ENCODE data around the gene ANKRD6. TPM values are rescaled to one million over a fixed set of nuclear protein-coding genes. Genes with fewer than 3 reads are reported as not detected.
A peak's percentile ranks its signal among the peaks of the same experiment; 100 is the strongest.

ANKRD6 gene
- polyA plus RNA-seq, 4 donors: 0.89 to 7.9 (median 1.8) TPM

DNA sequence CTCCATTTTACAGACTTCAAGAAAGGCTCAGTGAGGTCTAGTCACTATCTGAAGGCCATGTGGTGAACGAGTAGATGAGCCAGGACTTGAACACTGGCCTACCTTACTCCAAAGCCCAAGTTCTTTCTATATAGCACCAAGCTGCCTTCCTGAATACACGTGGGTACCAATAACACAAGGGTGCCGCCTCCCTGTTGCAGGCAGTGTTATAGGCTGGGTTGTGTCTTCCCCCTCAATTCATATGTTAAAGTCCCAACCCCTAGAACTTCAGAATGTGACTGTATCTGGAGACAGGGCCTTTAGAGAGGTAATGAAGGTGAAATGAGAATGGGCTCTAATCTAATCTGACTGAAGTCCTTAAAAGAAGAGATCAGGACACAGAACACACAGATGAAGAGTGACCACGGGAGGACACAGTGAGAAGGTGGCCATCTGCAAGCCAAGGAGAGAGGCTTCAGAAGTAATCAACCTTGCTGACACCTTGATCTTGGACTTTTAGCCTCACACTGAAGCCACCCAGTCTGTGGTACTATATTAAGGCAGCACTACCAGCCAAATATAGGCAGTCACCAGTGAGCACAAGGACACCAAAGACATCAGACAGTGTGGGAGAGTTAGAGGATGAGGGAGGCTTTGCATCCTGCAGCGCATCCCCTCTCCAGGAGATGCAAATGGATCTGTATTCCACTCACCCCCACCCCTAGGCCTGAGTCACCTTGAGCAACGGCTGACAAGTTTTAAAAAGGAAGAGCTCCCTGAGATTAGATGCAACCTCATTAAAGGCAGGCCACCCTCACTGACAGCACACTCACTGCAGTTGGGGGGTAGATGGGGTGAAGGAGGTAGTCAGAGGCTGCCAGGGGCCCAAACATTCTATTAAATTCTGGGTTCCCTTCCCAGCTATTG, 246.5 kb downstream of the ANKRD6 start:
- 83 to 85% (median 84%) methylated on average over 6 of the region's 6 CpGs for WGBS, 3 donors
- no peaks in the 10 kb centered on the region for H3K4me1 ChIP-seq (ENCODE audit: control insufficient read depth in 3 of 3, insufficient read depth in 2 of 3, low read depth in 1 of 3, low read length in 2 of 3)
- no peak overlapping the region for H3K27ac ChIP-seq (ENCODE audit: low read depth in 1 of 3, low read length in 2 of 3)
- FAIRE-seq (no peak), DNase-seq (no peak)
- H3K27me3 ChIP-seq (ENCODE audit: control insufficient read depth in 3 of 3, insufficient read depth in 3 of 3, low read length in 3 of 3): no peaks in the 10 kb centered on the region
- H3K36me3 ChIP-seq (ENCODE audit: control insufficient read depth in 3 of 3, insufficient read depth in 2 of 3, low read depth in 1 of 3, low read length in 3 of 3): peaks cover 15 to 67% (median 17%) of the 10 kb centered on the region in 3 donors
- H3K4me3 ChIP-seq (ENCODE audit: low read depth in 1 of 3, low read length in 3 of 3): no peak overlapping the region
- H3K9me3 ChIP-seq (ENCODE audit: control insufficient read depth in 2 of 2, insufficient read depth in 1 of 2, low read depth in 1 of 2, low read length in 1 of 2): no peaks in the 10 kb centered on the region

- no peak overlapping the region for H3K4me3 ChIP-seq (ENCODE audit: low read depth in 1 of 3, low read length in 3 of 3)
- H3K27ac ChIP-seq (ENCODE audit: low read depth in 1 of 3, low read length in 2 of 3): no peak overlapping the region
- no peaks in the 10 kb centered on the region for H3K4me1 ChIP-seq (ENCODE audit: control insufficient read depth in 3 of 3, insufficient read depth in 2 of 3, low read depth in 1 of 3, low read length in 2 of 3)
- DNase-seq (peak in 1 of 2 donors; percentile 4), FAIRE-seq (no peak)
- H3K27me3 ChIP-seq (ENCODE audit: control insufficient read depth in 3 of 3, insufficient read depth in 3 of 3, low read length in 3 of 3): no peaks in the 10 kb centered on the region
- 74 to 78% (median 77%) methylated on average over 2 of the region's 2 CpGs for WGBS, 3 donors
- no peaks in the 10 kb centered on the region for H3K9me3 ChIP-seq (ENCODE audit: control insufficient read depth in 2 of 2, insufficient read depth in 1 of 2, low read depth in 1 of 2, low read length in 1 of 2)
- H3K36me3 ChIP-seq (ENCODE audit: control insufficient read depth in 3 of 3, insufficient read depth in 2 of 3, low read depth in 1 of 3, low read length in 3 of 3): peaks cover 15 to 65% (median 23%) of the 10 kb centered on the region in 3 donors
These were observed 247.2 kb downstream of the ANKRD6 start for GRCh38 chr6:89680150-89680549.

- Histone ChIP-seq H3K9me3 (ENCODE audit: control insufficient read depth in 2 of 2, insufficient read depth in 1 of 2, low read depth in 1 of 2, low read length in 1 of 2) (no peaks in the 10 kb centered on the region), H3K4me3 (ENCODE audit: low read depth in 1 of 3, low read length in 3 of 3) (no peak overlapping the region), H3K36me3 (ENCODE audit: control insufficient read depth in 3 of 3, insufficient read depth in 2 of 3, low read depth in 1 of 3, low read length in 3 of 3) (peaks cover 18 to 63% (median 20%) of the 10 kb centered on the region in 3 donors), H3K27ac (ENCODE audit: low read depth in 1 of 3, low read length in 2 of 3) (no peak overlapping the region), H3K27me3 (ENCODE audit: control insufficient read depth in 3 of 3, insufficient read depth in 3 of 3, low read length in 3 of 3) (no peaks in the 10 kb centered on the region), H3K4me1 (ENCODE audit: control insufficient read depth in 3 of 3, insufficient read depth in 2 of 3, low read depth in 1 of 3, low read length in 2 of 3) (no peaks in the 10 kb centered on the region)
- DNase-seq (no peak), FAIRE-seq (no peak)
- 81 to 93% (median 91%) methylated on average over 7 of the region's 7 CpGs for WGBS, 3 donors
These were observed 247.6 kb downstream of the ANKRD6 start for GRCh38 chr6:89680551-89680950.

DNA sequence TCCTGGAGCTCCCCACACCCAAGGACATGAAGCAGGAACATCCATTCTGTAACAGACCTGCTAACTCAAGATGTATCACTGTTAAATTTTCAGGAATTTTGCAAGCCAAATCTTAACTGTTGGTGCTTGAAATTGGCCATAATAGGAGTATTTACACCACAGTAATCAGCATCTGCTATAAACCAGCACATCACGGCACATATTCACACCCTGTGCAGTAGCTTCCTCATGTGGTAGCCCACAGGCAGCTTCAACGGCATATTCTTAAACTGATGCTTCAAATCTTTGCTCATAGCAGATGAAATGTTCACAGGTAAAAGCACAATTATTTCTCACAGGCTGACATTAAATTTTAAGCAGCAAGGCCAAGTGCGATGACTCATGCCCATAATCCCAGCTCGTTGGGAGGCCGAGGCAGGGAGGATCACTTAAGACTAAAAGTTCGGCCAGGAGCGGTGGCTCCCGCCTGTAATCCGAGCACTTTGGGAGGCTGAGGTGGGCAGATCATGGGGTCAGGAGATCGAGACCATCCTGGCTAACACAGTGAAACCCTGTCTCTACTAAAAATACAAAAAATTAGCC, 249.1 kb downstream of the ANKRD6 start:
- Histone ChIP-seq H3K36me3 (ENCODE audit: control insufficient read depth in 3 of 3, insufficient read depth in 2 of 3, low read depth in 1 of 3, low read length in 3 of 3) (peaks cover 14 to 63% (median 23%) of the 10 kb centered on the region in 3 donors), H3K27me3 (ENCODE audit: control insufficient read depth in 3 of 3, insufficient read depth in 3 of 3, low read length in 3 of 3) (no peaks in the 10 kb centered on the region), H3K4me3 (ENCODE audit: low read depth in 1 of 3, low read length in 3 of 3) (no peak overlapping the region), H3K9me3 (ENCODE audit: control insufficient read depth in 2 of 2, insufficient read depth in 1 of 2, low read depth in 1 of 2, low read length in 1 of 2) (no peaks in the 10 kb centered on the region), H3K4me1 (ENCODE audit: control insufficient read depth in 3 of 3, insufficient read depth in 2 of 3, low read depth in 1 of 3, low read length in 2 of 3) (no peaks in the 10 kb centered on the region), H3K27ac (ENCODE audit: low read depth in 1 of 3, low read length in 2 of 3) (no peak overlapping the region)
- FAIRE-seq (no peak), DNase-seq (no peak)
- 93 to 94% (median 94%) methylated on average over 10 of the region's 10 CpGs for WGBS, 3 donors

- no peaks in the 10 kb centered on the region for H3K27me3 ChIP-seq (ENCODE audit: control insufficient read depth in 3 of 3, insufficient read depth in 3 of 3, low read length in 3 of 3)
- H3K27ac ChIP-seq (ENCODE audit: low read depth in 1 of 3, low read length in 2 of 3): no peak overlapping the region
- no peak overlapping the region for H3K4me3 ChIP-seq (ENCODE audit: low read depth in 1 of 3, low read length in 3 of 3)
- WGBS, 3 donors: 96 to 100% (median 100%) methylated on average over 1 of the region's 1 CpG
- DNase-seq (no peak), FAIRE-seq (no peak)
- H3K9me3 ChIP-seq (ENCODE audit: control insufficient read depth in 2 of 2, insufficient read depth in 1 of 2, low read depth in 1 of 2, low read length in 1 of 2): no peaks in the 10 kb centered on the region
- H3K4me1 ChIP-seq (ENCODE audit: control insufficient read depth in 3 of 3, insufficient read depth in 2 of 3, low read depth in 1 of 3, low read length in 2 of 3): no peaks in the 10 kb centered on the region
- peaks cover 14 to 58% (median 26%) of the 10 kb centered on the region in 3 donors for H3K36me3 ChIP-seq (ENCODE audit: control insufficient read depth in 3 of 3, insufficient read depth in 2 of 3, low read depth in 1 of 3, low read length in 3 of 3)
These were observed 250.0 kb downstream of the ANKRD6 start for GRCh38 chr6:89682991-89683390.

Other genes with a start within 250 kb of the ANKRD6 start
- not detected for gene GABRR1, start 215.8 kb upstream of the ANKRD6 start, polyA plus RNA-seq
- gene GABRR2, start 117.9 kb upstream of the ANKRD6 start, polyA plus RNA-seq: under 1 TPM; 0.21 to 0.81 (median 0.50) TPM
- gene UBE2J1, start 80.4 kb upstream of the ANKRD6 start, polyA plus RNA-seq: 10 to 100 TPM; 34.1 to 65.1 (median 40.2) TPM
- 10 to 100 TPM in 1 of 4 donors, 1 to 10 TPM in 2, under 1 TPM in 1; 0.67 to 63.9 (median 2.6) TPM for gene RRAGD, start 20.9 kb upstream of the ANKRD6 start, polyA plus RNA-seq
- 10 to 100 TPM in 3 of 4 donors, 1 to 10 TPM in 1; 8.3 to 41.8 (median 22.0) TPM for gene LYRM2, start 205.6 kb downstream of the ANKRD6 start, polyA plus RNA-seq